ENCODE data around the gene F5. TPM values are rescaled to one million over a fixed set of nuclear protein-coding genes. Genes with fewer than 3 reads are reported as not detected.

Gene F5
- total and polyA plus RNA-seq, 2 experiments from 2014 or later = 0.16 TPM; not detected in 1

DNA sequence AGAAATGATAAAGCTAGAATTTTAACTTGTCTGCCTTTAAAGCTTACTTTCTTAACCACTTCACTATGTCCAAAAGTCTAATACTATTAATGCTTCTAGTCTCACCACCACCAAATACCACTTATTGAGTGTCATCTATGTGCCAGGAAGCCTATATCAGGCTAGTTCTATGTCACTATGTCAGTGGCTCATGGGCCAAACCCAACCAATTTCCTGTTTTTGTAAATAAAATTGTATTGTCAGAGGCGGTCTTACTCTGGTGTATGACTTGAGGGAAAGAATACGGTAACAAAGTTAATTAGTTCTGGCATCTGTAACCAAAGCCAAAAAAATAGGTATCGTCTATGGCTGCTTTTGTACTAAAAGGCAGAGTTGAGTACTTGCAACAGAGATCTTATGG, 14.8 kb downstream of the F5 start:
- no peaks in the 10 kb centered on the region for H4K20me1 ChIP-seq (replicated peaks; ENCODE audit: insufficient read depth)
- Mint-ChIP-seq H3K27me3 (ENCODE audit: insufficient read depth, low read depth, poor library complexity) (peaks cover 1% of the 10 kb centered on the region), H3K27ac (no peak overlapping the region), H3K36me3 (ENCODE audit: low read depth) (no peaks in the 10 kb centered on the region), H3K9me3 (no peaks in the 10 kb centered on the region), H3K4me3 (no peak overlapping the region), H3K4me1 (no peaks in the 10 kb centered on the region)
- no peak overlapping the region for H3K27ac ChIP-seq (ENCODE audit: low read depth)
- ATAC-seq (no peak), DNase-seq (ENCODE audit: low spot score) (no peak)
- H3K9me2 ChIP-seq (ENCODE audit: insufficient read depth) = 0 out of 2 replicates have a peak, but pooled peaks cover 7% of the 10 kb centered on the region
- H3K4me1 ChIP-seq (ENCODE audit: insufficient read depth) = no peaks in the 10 kb centered on the region
- TF ChIP-seq CREB1 (CRISPR knock-in tag; IDR thresholded peaks at IDR 0.05; ENCODE audit: low read depth) (no peak), JUNB (IDR thresholded peaks at IDR 0.05; ENCODE audit: unreplicated experiment) (no peak), NANOG (IDR thresholded peaks at IDR 0.05; ENCODE audit: borderline replicate concordance) (no peak), EZH2 (IDR thresholded peaks at IDR 0.05; ENCODE audit: low read depth, unreplicated experiment) (no peak), POLR2AphosphoS5 (IDR thresholded peaks at IDR 0.05; ENCODE audit: low read depth) (no peak), STAT1 (IDR thresholded peaks at IDR 0.05; ENCODE audit: unreplicated experiment) (no peak), ZNF114 (CRISPR knock-in tag; IDR thresholded peaks at IDR 0.05) (no peak), ZNF462 (CRISPR knock-in tag; IDR thresholded peaks at IDR 0.05) (no peak), EZH2phosphoT487 (IDR thresholded peaks at IDR 0.05; ENCODE audit: unreplicated experiment) (no peak), ZNF331 (CRISPR knock-in tag; IDR thresholded peaks at IDR 0.05; ENCODE audit: low read depth) (no peak)
- TF ChIP-seq, protein P1, sequence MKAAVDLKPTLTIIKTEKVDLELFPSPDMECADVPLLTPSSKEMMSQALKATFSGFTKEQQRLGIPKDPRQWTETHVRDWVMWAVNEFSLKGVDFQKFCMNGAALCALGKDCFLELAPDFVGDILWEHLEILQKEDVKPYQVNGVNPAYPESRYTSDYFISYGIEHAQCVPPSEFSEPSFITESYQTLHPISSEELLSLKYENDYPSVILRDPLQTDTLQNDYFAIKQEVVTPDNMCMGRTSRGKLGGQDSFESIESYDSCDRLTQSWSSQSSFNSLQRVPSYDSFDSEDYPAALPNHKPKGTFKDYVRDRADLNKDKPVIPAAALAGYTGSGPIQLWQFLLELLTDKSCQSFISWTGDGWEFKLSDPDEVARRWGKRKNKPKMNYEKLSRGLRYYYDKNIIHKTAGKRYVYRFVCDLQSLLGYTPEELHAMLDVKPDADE (IDR thresholded peaks at IDR 0.05) = no peak
- TF ChIP-seq, protein P2, sequence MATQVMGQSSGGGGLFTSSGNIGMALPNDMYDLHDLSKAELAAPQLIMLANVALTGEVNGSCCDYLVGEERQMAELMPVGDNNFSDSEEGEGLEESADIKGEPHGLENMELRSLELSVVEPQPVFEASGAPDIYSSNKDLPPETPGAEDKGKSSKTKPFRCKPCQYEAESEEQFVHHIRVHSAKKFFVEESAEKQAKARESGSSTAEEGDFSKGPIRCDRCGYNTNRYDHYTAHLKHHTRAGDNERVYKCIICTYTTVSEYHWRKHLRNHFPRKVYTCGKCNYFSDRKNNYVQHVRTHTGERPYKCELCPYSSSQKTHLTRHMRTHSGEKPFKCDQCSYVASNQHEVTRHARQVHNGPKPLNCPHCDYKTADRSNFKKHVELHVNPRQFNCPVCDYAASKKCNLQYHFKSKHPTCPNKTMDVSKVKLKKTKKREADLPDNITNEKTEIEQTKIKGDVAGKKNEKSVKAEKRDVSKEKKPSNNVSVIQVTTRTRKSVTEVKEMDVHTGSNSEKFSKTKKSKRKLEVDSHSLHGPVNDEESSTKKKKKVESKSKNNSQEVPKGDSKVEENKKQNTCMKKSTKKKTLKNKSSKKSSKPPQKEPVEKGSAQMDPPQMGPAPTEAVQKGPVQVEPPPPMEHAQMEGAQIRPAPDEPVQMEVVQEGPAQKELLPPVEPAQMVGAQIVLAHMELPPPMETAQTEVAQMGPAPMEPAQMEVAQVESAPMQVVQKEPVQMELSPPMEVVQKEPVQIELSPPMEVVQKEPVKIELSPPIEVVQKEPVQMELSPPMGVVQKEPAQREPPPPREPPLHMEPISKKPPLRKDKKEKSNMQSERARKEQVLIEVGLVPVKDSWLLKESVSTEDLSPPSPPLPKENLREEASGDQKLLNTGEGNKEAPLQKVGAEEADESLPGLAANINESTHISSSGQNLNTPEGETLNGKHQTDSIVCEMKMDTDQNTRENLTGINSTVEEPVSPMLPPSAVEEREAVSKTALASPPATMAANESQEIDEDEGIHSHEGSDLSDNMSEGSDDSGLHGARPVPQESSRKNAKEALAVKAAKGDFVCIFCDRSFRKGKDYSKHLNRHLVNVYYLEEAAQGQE (IDR thresholded peaks at IDR 0.05; ENCODE audit: unreplicated experiment) = no peak
- TF ChIP-seq, protein P3, sequence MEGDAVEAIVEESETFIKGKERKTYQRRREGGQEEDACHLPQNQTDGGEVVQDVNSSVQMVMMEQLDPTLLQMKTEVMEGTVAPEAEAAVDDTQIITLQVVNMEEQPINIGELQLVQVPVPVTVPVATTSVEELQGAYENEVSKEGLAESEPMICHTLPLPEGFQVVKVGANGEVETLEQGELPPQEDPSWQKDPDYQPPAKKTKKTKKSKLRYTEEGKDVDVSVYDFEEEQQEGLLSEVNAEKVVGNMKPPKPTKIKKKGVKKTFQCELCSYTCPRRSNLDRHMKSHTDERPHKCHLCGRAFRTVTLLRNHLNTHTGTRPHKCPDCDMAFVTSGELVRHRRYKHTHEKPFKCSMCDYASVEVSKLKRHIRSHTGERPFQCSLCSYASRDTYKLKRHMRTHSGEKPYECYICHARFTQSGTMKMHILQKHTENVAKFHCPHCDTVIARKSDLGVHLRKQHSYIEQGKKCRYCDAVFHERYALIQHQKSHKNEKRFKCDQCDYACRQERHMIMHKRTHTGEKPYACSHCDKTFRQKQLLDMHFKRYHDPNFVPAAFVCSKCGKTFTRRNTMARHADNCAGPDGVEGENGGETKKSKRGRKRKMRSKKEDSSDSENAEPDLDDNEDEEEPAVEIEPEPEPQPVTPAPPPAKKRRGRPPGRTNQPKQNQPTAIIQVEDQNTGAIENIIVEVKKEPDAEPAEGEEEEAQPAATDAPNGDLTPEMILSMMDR (conservative IDR thresholded peaks at IDR 0.05; ENCODE audit: low read depth in 2 of 2) = no peak
- H3K4me3 ChIP-seq = no peak overlapping the region
- H3K79me2 ChIP-seq (replicated peaks; ENCODE audit: insufficient read depth) = no peaks in the 10 kb centered on the region
- no peaks in the 10 kb centered on the region for H3F3A ChIP-seq (replicated peaks; ENCODE audit: low read depth)
- no peak overlapping the region for H2AFZ ChIP-seq
- H3K36me3 ChIP-seq (ENCODE audit: insufficient read depth) = no peaks in the 10 kb centered on the region
- H3K4me2 ChIP-seq = no peak overlapping the region
- no peaks in the 10 kb centered on the region for H3K27me3 ChIP-seq (ENCODE audit: insufficient read depth)
